Chondrocyte (in vitro differentiated cells): ENCODE measurements around the gene PLEKHG4B. TPM values are rescaled to one million over a fixed set of nuclear protein-coding genes. Genes with fewer than 3 reads are reported as not detected.
A peak's percentile ranks its signal among the peaks of the same experiment; 100 is the strongest.

Experiments used
- DNase-seq: peaks from one replicate; pipeline ENCODE4 v3.0.0; 2021; ENCODE audit warnings: mixed read lengths, low spot score
- H3K27ac Mint-ChIP-seq: one replicate; pipeline ENCODE4 v1.8.0; 2021; ENCODE audit warnings: mild to moderate bottlenecking, moderate library complexity, mixed read lengths; ENCODE audit not compliant: unreplicated experiment
- H3K27me3 Mint-ChIP-seq: 2 replicates; pipeline ENCODE4 v1.8.0; 2021; ENCODE audit warnings: low read depth, mixed read lengths
- H3K36me3 Mint-ChIP-seq: 2 replicates; pipeline ENCODE4 v1.8.0; 2021; ENCODE audit warnings: low read depth, mixed read lengths
- H3K4me1 Mint-ChIP-seq: 2 replicates; pipeline ENCODE4 v1.8.0; 2021; ENCODE audit warnings: low read depth, mild to moderate bottlenecking, mixed read lengths
- H3K4me3 Mint-ChIP-seq: one replicate; pipeline ENCODE4 v1.8.0; 2021; ENCODE audit warnings: mild to moderate bottlenecking, moderate library complexity, mixed read lengths; ENCODE audit not compliant: unreplicated experiment
- H3K9me3 Mint-ChIP-seq: 2 replicates; pipeline ENCODE4 v1.8.0; 2021; ENCODE audit warnings: low read depth, mixed read lengths
- CTCF ChIP-seq: fragments of 200-600 bp; sonication (generic); IDR thresholded peaks from 2 replicates; pipeline ENCODE4 v1.5.0; 2021; ENCODE audit warnings: antibody characterized with exemption, mild to moderate bottlenecking, moderate library complexity
- total RNA-seq: library from RNA; stranded (reverse); gene quantifications from 3 replicates; pipeline ENCODE4 v1.2.1, GENCODE V29; 2021

The PLEKHG4B gene
- total RNA-seq, 1 donor from 2014 or later: 2.0 TPM

- peak overlapping the region; percentile 59 for H3K4me3 Mint-ChIP-seq
- peaks cover 60% of the 10 kb centered on the region for H3K27me3 Mint-ChIP-seq
- H3K27ac Mint-ChIP-seq: no peak overlapping the region
- peaks cover 9% of the 10 kb centered on the region for H3K9me3 Mint-ChIP-seq
- H3K4me1 Mint-ChIP-seq: peaks cover 21% of the 10 kb centered on the region
- DNase-seq: peak; percentile 77
- no peak for TF ChIP-seq CTCF
- H3K36me3 Mint-ChIP-seq: peaks cover 3% of the 10 kb centered on the region
These were observed 1.1 kb upstream of the PLEKHG4B start for GRCh38 chr5:90590-91547.

- Mint-ChIP-seq H3K4me1 (peaks cover 18% of the 10 kb centered on the region), H3K4me3 (peak overlapping the region; percentile 46), H3K36me3 (peaks cover 3% of the 10 kb centered on the region), H3K27me3 (peaks cover 65% of the 10 kb centered on the region), H3K27ac (no peak overlapping the region), H3K9me3 (peaks cover 6% of the 10 kb centered on the region)
- TF ChIP-seq CTCF: no peak
- no peak for DNase-seq
These were observed 643 bp downstream of the PLEKHG4B start for GRCh38 chr5:92401-93220.

GRCh38 chr5:93221-93980, 1.4 kb downstream of the PLEKHG4B start:
- peaks cover 58% of the 10 kb centered on the region for H3K27me3 Mint-ChIP-seq
- no peaks in the 10 kb centered on the region for H3K9me3 Mint-ChIP-seq
- peaks cover 3% of the 10 kb centered on the region for H3K36me3 Mint-ChIP-seq
- H3K4me3 Mint-ChIP-seq: no peak overlapping the region
- peaks cover 18% of the 10 kb centered on the region for H3K4me1 Mint-ChIP-seq
- H3K27ac Mint-ChIP-seq: no peak overlapping the region
- DNase-seq: no peak
- TF ChIP-seq CTCF: no peak

- H3K9me3 Mint-ChIP-seq: no peaks in the 10 kb centered on the region
- no peak overlapping the region for H3K27ac Mint-ChIP-seq
- H3K27me3 Mint-ChIP-seq: peaks cover 49% of the 10 kb centered on the region
- H3K4me3 Mint-ChIP-seq: no peak overlapping the region
- no peak for DNase-seq
- TF ChIP-seq CTCF: no peak
- peaks cover 18% of the 10 kb centered on the region for H3K4me1 Mint-ChIP-seq
- peaks cover 3% of the 10 kb centered on the region for H3K36me3 Mint-ChIP-seq
These were observed 2.3 kb downstream of the PLEKHG4B start for GRCh38 chr5:94113-94892.
